Measurements from ENCODE around the gene DNASE1L1.

The DNASE1L1 gene

DNA sequence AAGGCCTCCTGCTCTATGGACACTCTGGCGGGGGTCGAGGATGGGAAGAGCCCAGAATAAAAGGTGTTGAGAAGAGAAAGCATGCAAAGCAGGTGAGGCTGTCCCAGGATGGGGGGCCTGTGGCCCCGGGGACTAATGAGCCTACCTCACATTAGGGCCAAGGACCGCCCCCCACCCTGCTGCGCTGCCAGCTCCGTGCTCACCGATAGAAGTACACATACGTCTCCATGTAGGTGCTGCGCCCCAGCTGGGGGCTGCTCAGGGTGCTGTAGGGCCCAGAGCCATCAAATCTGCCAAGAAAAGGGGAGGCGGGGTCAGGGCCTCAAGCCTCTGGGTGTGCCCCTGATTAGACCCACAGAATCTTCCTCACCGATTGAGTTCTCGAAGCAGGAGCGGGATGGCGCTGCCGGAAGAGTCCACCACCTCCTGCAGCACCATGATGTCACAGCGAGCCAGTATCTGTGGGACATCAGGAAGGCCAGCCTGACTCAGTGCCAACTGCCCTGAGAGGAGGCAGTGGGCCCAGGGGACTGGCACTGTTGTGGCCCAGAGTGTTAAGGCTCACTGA is 4.3 kb downstream of the DNASE1L1 start:
- Histone ChIP-seq H2BK12ac (ENCODE audit: low read length) (no peak overlapping the region), H3K4me1 (ENCODE audit: control insufficient read depth in 2 of 2, insufficient read depth in 1 of 2, low read depth in 1 of 2, low read length in 2 of 2) (peaks cover 0 to 7% of the 10 kb centered on the region in 2 donors), H2BK120ac (ENCODE audit: low read depth, low read length) (no peak overlapping the region), H2AK5ac (ENCODE audit: low read depth, low read length) (no peak overlapping the region), H3K27me3 (ENCODE audit: control insufficient read depth in 3 of 3, insufficient read depth in 3 of 3, low read depth in 1 of 3, low read length in 3 of 3) (no peaks in the 10 kb centered on the region), H4K91ac (ENCODE audit: low read depth, low read length, poor library complexity) (no peak overlapping the region), H3K27ac (replicated peaks; ENCODE audit: low read length) (no peak overlapping the region), H2BK5ac (ENCODE audit: low read length) (no peak overlapping the region), H3K79me1 (ENCODE audit: low read depth, low read length) (no peaks in the 10 kb centered on the region), H3K18ac (ENCODE audit: low read length) (no peak overlapping the region), H3K4ac (ENCODE audit: low read length) (no peak overlapping the region), H2BK15ac (ENCODE audit: low read length) (no peak overlapping the region), H3K4me2 (ENCODE audit: insufficient read depth, low read length, poor library complexity, severe bottlenecking) (no peak overlapping the region), H3K14ac (ENCODE audit: low read length) (no peak overlapping the region), H2AFZ (ENCODE audit: low read length) (no peak overlapping the region), H3K4me3 (ENCODE audit: low read length in 2 of 2) (no peak overlapping the region), H3K9me3 (replicated peaks in 1 of 2; ENCODE audit: control insufficient read depth in 2 of 2, insufficient read depth in 1 of 2, low read depth in 1 of 2, low read length in 2 of 2) (no peaks in the 10 kb centered on the region), H3K36me3 (replicated peaks in 1 of 2; ENCODE audit: control insufficient read depth in 2 of 2, insufficient read depth in 2 of 2, low read length in 2 of 2) (peaks cover 11 to 17% of the 10 kb centered on the region in 2 donors), H4K8ac (ENCODE audit: low read depth, low read length) (no peak overlapping the region), H3K23ac (ENCODE audit: low read depth, low read length, poor library complexity) (no peak overlapping the region), H3K9ac (ENCODE audit: low read depth, low read length, poor library complexity) (no peak overlapping the region)
- DNase-seq (ENCODE audit: low spot score), result no peak
- WGBS, 2 donors (ENCODE audit: extremely low coverage in 2 of 2, insufficient read length in 2 of 2, insufficient replicate concordance in 1 of 2), result no CpG with 5 or more reads among the region's 16 CpGs

DNA sequence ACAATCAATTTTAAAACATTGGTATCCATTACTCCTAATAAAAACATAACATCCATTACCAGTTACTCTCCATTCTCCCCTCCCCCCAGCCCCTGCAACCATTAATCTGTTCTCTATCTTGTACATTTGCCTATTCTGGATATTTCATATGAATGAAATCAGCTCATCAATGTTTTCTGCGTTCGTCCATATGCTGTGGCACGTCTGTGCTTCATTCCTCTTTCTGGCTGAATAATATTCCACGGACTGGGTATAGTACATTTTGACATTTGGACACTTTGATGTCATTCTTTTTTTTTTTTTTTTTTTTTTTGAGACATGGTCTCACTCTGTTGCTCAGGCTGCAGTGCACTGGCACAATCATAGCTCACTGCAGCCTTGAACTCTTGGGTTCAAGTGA is 5.2 kb downstream of the DNASE1L1 start:
- H3K9ac ChIP-seq (ENCODE audit: low read depth, low read length, poor library complexity), result no peak overlapping the region
- no peak for DNase-seq (ENCODE audit: low spot score)
- no peak overlapping the region for H3K4me3 ChIP-seq (ENCODE audit: low read length in 2 of 2)
- peaks cover 4 to 8% of the 10 kb centered on the region in 2 donors for H3K4me1 ChIP-seq (ENCODE audit: control insufficient read depth in 2 of 2, insufficient read depth in 1 of 2, low read depth in 1 of 2, low read length in 2 of 2)
- H3K14ac ChIP-seq (ENCODE audit: low read length), result no peak overlapping the region
- H2BK12ac ChIP-seq (ENCODE audit: low read length), result no peak overlapping the region
- H3K27me3 ChIP-seq (ENCODE audit: control insufficient read depth in 3 of 3, insufficient read depth in 3 of 3, low read depth in 1 of 3, low read length in 3 of 3), result no peaks in the 10 kb centered on the region
- H2BK120ac ChIP-seq (ENCODE audit: low read depth, low read length), result no peak overlapping the region
- no peak overlapping the region for H3K4ac ChIP-seq (ENCODE audit: low read length)
- H2BK15ac ChIP-seq (ENCODE audit: low read length), result no peak overlapping the region
- H3K23ac ChIP-seq (ENCODE audit: low read depth, low read length, poor library complexity), result no peak overlapping the region
- H3K36me3 ChIP-seq (replicated peaks in 1 of 2; ENCODE audit: control insufficient read depth in 2 of 2, insufficient read depth in 2 of 2, low read length in 2 of 2), result peaks cover 18 to 26% of the 10 kb centered on the region in 2 donors
- H2AK5ac ChIP-seq (ENCODE audit: low read depth, low read length), result no peak overlapping the region
- no peaks in the 10 kb centered on the region for H3K9me3 ChIP-seq (replicated peaks in 1 of 2; ENCODE audit: control insufficient read depth in 2 of 2, insufficient read depth in 1 of 2, low read depth in 1 of 2, low read length in 2 of 2)
- H3K4me2 ChIP-seq (ENCODE audit: insufficient read depth, low read length, poor library complexity, severe bottlenecking), result no peak overlapping the region
- WGBS, 2 donors (ENCODE audit: extremely low coverage in 2 of 2, insufficient read length in 2 of 2, insufficient replicate concordance in 1 of 2), result no CpG with 5 or more reads among the region's 4 CpGs
- no peak overlapping the region for H3K27ac ChIP-seq (replicated peaks; ENCODE audit: low read length)
- no peak overlapping the region for H3K18ac ChIP-seq (ENCODE audit: low read length)
- no peaks in the 10 kb centered on the region for H3K79me1 ChIP-seq (ENCODE audit: low read depth, low read length)
- no peak overlapping the region for H2AFZ ChIP-seq (ENCODE audit: low read length)
- no peak overlapping the region for H2BK5ac ChIP-seq (ENCODE audit: low read length)
- H4K8ac ChIP-seq (ENCODE audit: low read depth, low read length), result no peak overlapping the region
- no peak overlapping the region for H4K91ac ChIP-seq (ENCODE audit: low read depth, low read length, poor library complexity)

DNA sequence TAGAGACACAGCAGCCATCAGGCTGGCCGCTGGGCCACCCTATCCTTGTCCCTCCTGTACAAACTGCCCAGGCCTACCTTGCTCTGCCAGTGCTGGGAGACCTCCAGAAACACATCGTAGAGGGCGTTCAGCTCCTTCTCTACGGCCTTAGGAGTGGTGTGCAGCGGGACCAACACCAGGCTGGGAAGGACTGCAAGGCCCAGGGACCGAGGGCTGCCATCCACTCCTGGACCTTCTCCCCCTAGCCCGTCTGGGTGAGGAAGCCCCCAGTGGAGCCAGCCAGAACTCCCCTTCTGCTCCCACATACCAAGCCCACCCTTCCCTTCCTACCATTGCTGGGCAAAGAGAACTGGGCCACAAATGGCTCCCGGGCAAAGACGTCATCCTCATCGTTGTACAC is 5.9 kb downstream of the DNASE1L1 start:
- Histone ChIP-seq H3K27me3 (ENCODE audit: control insufficient read depth in 3 of 3, insufficient read depth in 3 of 3, low read depth in 1 of 3, low read length in 3 of 3) (no peaks in the 10 kb centered on the region), H3K23ac (ENCODE audit: low read depth, low read length, poor library complexity) (no peak overlapping the region), H2BK5ac (ENCODE audit: low read length) (no peak overlapping the region), H3K4me1 (ENCODE audit: control insufficient read depth in 2 of 2, insufficient read depth in 1 of 2, low read depth in 1 of 2, low read length in 2 of 2) (peaks cover 4 to 6% of the 10 kb centered on the region in 2 donors), H2BK15ac (ENCODE audit: low read length) (no peak overlapping the region), H3K18ac (ENCODE audit: low read length) (no peak overlapping the region), H3K4ac (ENCODE audit: low read length) (no peak overlapping the region), H2BK120ac (ENCODE audit: low read depth, low read length) (no peak overlapping the region), H2BK12ac (ENCODE audit: low read length) (no peak overlapping the region), H4K8ac (ENCODE audit: low read depth, low read length) (no peak overlapping the region), H2AFZ (ENCODE audit: low read length) (no peak overlapping the region), H3K27ac (replicated peaks; ENCODE audit: low read length) (no peak overlapping the region), H3K14ac (ENCODE audit: low read length) (no peak overlapping the region), H2AK5ac (ENCODE audit: low read depth, low read length) (no peak overlapping the region), H3K36me3 (replicated peaks in 1 of 2; ENCODE audit: control insufficient read depth in 2 of 2, insufficient read depth in 2 of 2, low read length in 2 of 2) (peaks cover 18 to 27% of the 10 kb centered on the region in 2 donors), H3K4me2 (ENCODE audit: insufficient read depth, low read length, poor library complexity, severe bottlenecking) (no peak overlapping the region), H3K9me3 (replicated peaks in 1 of 2; ENCODE audit: control insufficient read depth in 2 of 2, insufficient read depth in 1 of 2, low read depth in 1 of 2, low read length in 2 of 2) (no peaks in the 10 kb centered on the region), H3K9ac (ENCODE audit: low read depth, low read length, poor library complexity) (no peak overlapping the region), H4K91ac (ENCODE audit: low read depth, low read length, poor library complexity) (no peak overlapping the region), H3K4me3 (ENCODE audit: low read length in 2 of 2) (no peak overlapping the region), H3K79me1 (ENCODE audit: low read depth, low read length) (peaks cover 2% of the 10 kb centered on the region)
- WGBS, 2 donors (ENCODE audit: extremely low coverage in 2 of 2, insufficient read length in 2 of 2, insufficient replicate concordance in 1 of 2), result no CpG with 5 or more reads among the region's 10 CpGs
- DNase-seq (ENCODE audit: low spot score), result no peak

DNA sequence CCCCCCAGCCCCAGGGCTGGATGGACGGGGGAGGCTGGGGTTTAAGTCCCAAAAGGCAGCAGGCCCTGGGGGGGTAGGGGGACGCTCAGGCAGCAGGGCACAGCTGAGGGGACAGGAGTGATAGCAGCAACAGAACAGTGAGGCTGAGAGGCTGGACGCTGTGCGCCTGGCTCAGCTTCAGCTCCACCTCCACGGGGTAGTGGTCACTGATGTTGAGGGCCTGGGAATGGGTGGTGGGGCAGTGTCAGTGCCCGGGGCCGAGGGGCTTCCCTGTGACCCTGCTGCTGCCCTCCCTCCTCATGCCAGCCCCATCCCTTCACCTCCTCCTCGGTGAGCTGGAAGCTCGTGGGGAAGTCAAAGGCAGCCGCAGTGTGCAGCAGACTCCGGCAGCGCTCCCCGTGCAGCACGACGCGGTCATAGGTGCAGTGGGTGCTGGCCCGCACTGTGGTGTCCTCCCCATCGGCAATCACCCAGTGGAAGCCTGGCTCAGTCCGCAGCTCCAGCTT is 6.4 kb downstream of the DNASE1L1 start:
- Histone ChIP-seq H3K4me3 (ENCODE audit: low read length in 2 of 2) (no peak overlapping the region), H2BK5ac (ENCODE audit: low read length) (no peak overlapping the region), H3K14ac (ENCODE audit: low read length) (no peak overlapping the region), H2BK120ac (ENCODE audit: low read depth, low read length) (no peak overlapping the region), H2BK12ac (ENCODE audit: low read length) (no peak overlapping the region), H3K9me3 (replicated peaks in 1 of 2; ENCODE audit: control insufficient read depth in 2 of 2, insufficient read depth in 1 of 2, low read depth in 1 of 2, low read length in 2 of 2) (no peaks in the 10 kb centered on the region), H3K23ac (ENCODE audit: low read depth, low read length, poor library complexity) (no peak overlapping the region), H3K79me1 (ENCODE audit: low read depth, low read length) (peaks cover 2% of the 10 kb centered on the region), H3K27ac (replicated peaks; ENCODE audit: low read length) (no peak overlapping the region), H2BK15ac (ENCODE audit: low read length) (no peak overlapping the region), H3K27me3 (ENCODE audit: control insufficient read depth in 3 of 3, insufficient read depth in 3 of 3, low read depth in 1 of 3, low read length in 3 of 3) (no peaks in the 10 kb centered on the region), H4K8ac (ENCODE audit: low read depth, low read length) (no peak overlapping the region), H3K4ac (ENCODE audit: low read length) (no peak overlapping the region), H3K4me1 (ENCODE audit: control insufficient read depth in 2 of 2, insufficient read depth in 1 of 2, low read depth in 1 of 2, low read length in 2 of 2) (peaks cover 4 to 6% of the 10 kb centered on the region in 2 donors), H3K36me3 (replicated peaks in 1 of 2; ENCODE audit: control insufficient read depth in 2 of 2, insufficient read depth in 2 of 2, low read length in 2 of 2) (peaks cover 18 to 27% of the 10 kb centered on the region in 2 donors), H4K91ac (ENCODE audit: low read depth, low read length, poor library complexity) (no peak overlapping the region), H3K4me2 (ENCODE audit: insufficient read depth, low read length, poor library complexity, severe bottlenecking) (no peak overlapping the region), H2AFZ (ENCODE audit: low read length) (no peak overlapping the region), H2AK5ac (ENCODE audit: low read depth, low read length) (no peak overlapping the region), H3K9ac (ENCODE audit: low read depth, low read length, poor library complexity) (peak overlapping the region; percentile 4), H3K18ac (ENCODE audit: low read length) (no peak overlapping the region)
- no CpG with 5 or more reads among the region's 19 CpGs for WGBS, 2 donors (ENCODE audit: extremely low coverage in 2 of 2, insufficient read length in 2 of 2, insufficient replicate concordance in 1 of 2)
- no peak for DNase-seq (ENCODE audit: low spot score)
